ENCODE data around the gene TMEM151B.
A peak's percentile ranks its signal among the peaks of the same experiment; 100 is the strongest.

TMEM151B gene

GRCh38 chr6:44257025-44257752 lies 13.1 kb upstream of the TMEM151B start, which contains the start of gene SLC35B2:
TSS of gene SLC35B2 (minus strand) at chr6:44257528. CDS start at chr6:44257410, 118 bp downstream.
- no peak for DNase-seq (ENCODE audit: low read depth, low spot score)
- Histone ChIP-seq H3K4me3 (peak within 1 kb of the TSS; percentile 92), H3K9ac (ENCODE audit: insufficient read length) (peak within 1 kb of the TSS; percentile 76), H3K36me3 (ENCODE audit: insufficient read depth, low read length) (peaks cover 31% of the 10 kb centered on the region), H3K9me3 (ENCODE audit: low read depth, low read length) (no peaks in the 10 kb centered on the region), H3K27ac (peak within 1 kb of the TSS; percentile 14)
- TF ChIP-seq POLR2AphosphoS5 (IDR thresholded peaks at IDR 0.05; ENCODE audit: borderline replicate concordance, low read depth, low read length), result peak; percentile 76
- TF ChIP-seq EZH2 (IDR thresholded peaks at IDR 0.05), result no peak
- TF ChIP-seq FOXP2 (optimal IDR thresholded peaks at IDR 0.05; ENCODE audit: control extremely low read depth, extremely low read length, insufficient read depth), result no peak

- H3K36me3 ChIP-seq (ENCODE audit: insufficient read depth, low read length), result peaks cover 24% of the 10 kb centered on the region
- DNase-seq (ENCODE audit: low read depth, low spot score), result no peak
- no peak for TF ChIP-seq EZH2 (IDR thresholded peaks at IDR 0.05)
- no peak for TF ChIP-seq POLR2AphosphoS5 (IDR thresholded peaks at IDR 0.05; ENCODE audit: borderline replicate concordance, low read depth, low read length)
- TF ChIP-seq FOXP2 (optimal IDR thresholded peaks at IDR 0.05; ENCODE audit: control extremely low read depth, extremely low read length, insufficient read depth), result no peak
- peak overlapping the region; percentile 92 for H3K4me3 ChIP-seq
- peak overlapping the region; percentile 76 for H3K9ac ChIP-seq (ENCODE audit: insufficient read length)
- H3K9me3 ChIP-seq (ENCODE audit: low read depth, low read length), result no peaks in the 10 kb centered on the region
- H3K27ac ChIP-seq, result no peak overlapping the region
These were observed 12.4 kb upstream of the TMEM151B start for GRCh38 chr6:44257753-44258324.

- TF ChIP-seq FOXP2 (optimal IDR thresholded peaks at IDR 0.05; ENCODE audit: control extremely low read depth, extremely low read length, insufficient read depth) (no peak), POLR2AphosphoS5 (IDR thresholded peaks at IDR 0.05; ENCODE audit: borderline replicate concordance, low read depth, low read length) (no peak), EZH2 (IDR thresholded peaks at IDR 0.05) (no peak)
- Histone ChIP-seq H3K9ac (ENCODE audit: insufficient read length) (no peak overlapping the region), H3K27ac (no peak overlapping the region), H3K9me3 (ENCODE audit: low read depth, low read length) (no peaks in the 10 kb centered on the region), H3K4me3 (no peak overlapping the region), H3K36me3 (ENCODE audit: insufficient read depth, low read length) (peaks cover 19% of the 10 kb centered on the region)
- no peak for DNase-seq (ENCODE audit: low read depth, low spot score)
These were observed 11.9 kb upstream of the TMEM151B start for GRCh38 chr6:44258325-44258863.

GRCh38 chr6:44258921-44259320 lies 11.3 kb upstream of the TMEM151B start:
- H3K9ac ChIP-seq (ENCODE audit: insufficient read length), result no peak overlapping the region

GRCh38 chr6:44260011-44260410 lies 10.2 kb upstream of the TMEM151B start:
- H3K9ac ChIP-seq (ENCODE audit: insufficient read length), result no peak overlapping the region
- H3K36me3 ChIP-seq (ENCODE audit: insufficient read depth, low read length), result peaks cover 3% of the 10 kb centered on the region
- TF ChIP-seq POLR2AphosphoS5 (IDR thresholded peaks at IDR 0.05; ENCODE audit: borderline replicate concordance, low read depth, low read length), result no peak
- TF ChIP-seq FOXP2 (optimal IDR thresholded peaks at IDR 0.05; ENCODE audit: control extremely low read depth, extremely low read length, insufficient read depth), result no peak
- no peak for TF ChIP-seq EZH2 (IDR thresholded peaks at IDR 0.05)
- H3K4me3 ChIP-seq, result no peak overlapping the region
- DNase-seq (ENCODE audit: low read depth, low spot score), result no peak
- no peak overlapping the region for H3K27ac ChIP-seq
- H3K9me3 ChIP-seq (ENCODE audit: low read depth, low read length), result no peaks in the 10 kb centered on the region

More at GRCh38 chr6:44258921-44259320, 11.3 kb upstream of the TMEM151B start:
- Histone ChIP-seq H3K9me3 (ENCODE audit: low read depth, low read length) (no peaks in the 10 kb centered on the region), H3K36me3 (ENCODE audit: insufficient read depth, low read length) (peaks cover 14% of the 10 kb centered on the region), H3K4me3 (no peak overlapping the region), H3K27ac (no peak overlapping the region)
- DNase-seq (ENCODE audit: low read depth, low spot score), result no peak
- TF ChIP-seq POLR2AphosphoS5 (IDR thresholded peaks at IDR 0.05; ENCODE audit: borderline replicate concordance, low read depth, low read length) (no peak), FOXP2 (optimal IDR thresholded peaks at IDR 0.05; ENCODE audit: control extremely low read depth, extremely low read length, insufficient read depth) (no peak), EZH2 (IDR thresholded peaks at IDR 0.05) (no peak)

GRCh38 chr6:44260451-44261297 lies 9.6 kb upstream of the TMEM151B start:
- no peak overlapping the region for H3K9ac ChIP-seq (ENCODE audit: insufficient read length)

GRCh38 chr6:44261581-44261980 lies 8.7 kb upstream of the TMEM151B start:
- DNase-seq (ENCODE audit: low read depth, low spot score), result no peak
- TF ChIP-seq EZH2 (IDR thresholded peaks at IDR 0.05) (no peak), FOXP2 (optimal IDR thresholded peaks at IDR 0.05; ENCODE audit: control extremely low read depth, extremely low read length, insufficient read depth) (no peak), POLR2AphosphoS5 (IDR thresholded peaks at IDR 0.05; ENCODE audit: borderline replicate concordance, low read depth, low read length) (no peak)
- Histone ChIP-seq H3K9me3 (ENCODE audit: low read depth, low read length) (no peaks in the 10 kb centered on the region), H3K4me3 (no peak overlapping the region), H3K27ac (no peak overlapping the region), H3K9ac (ENCODE audit: insufficient read length) (no peak overlapping the region), H3K36me3 (ENCODE audit: insufficient read depth, low read length) (no peaks in the 10 kb centered on the region)

More at GRCh38 chr6:44260451-44261297, 9.6 kb upstream of the TMEM151B start:
- Histone ChIP-seq H3K9me3 (ENCODE audit: low read depth, low read length) (no peaks in the 10 kb centered on the region), H3K36me3 (ENCODE audit: insufficient read depth, low read length) (no peaks in the 10 kb centered on the region), H3K27ac (no peak overlapping the region), H3K4me3 (no peak overlapping the region)
- DNase-seq (ENCODE audit: low read depth, low spot score), result no peak
- TF ChIP-seq FOXP2 (optimal IDR thresholded peaks at IDR 0.05; ENCODE audit: control extremely low read depth, extremely low read length, insufficient read depth) (no peak), POLR2AphosphoS5 (IDR thresholded peaks at IDR 0.05; ENCODE audit: borderline replicate concordance, low read depth, low read length) (no peak), EZH2 (IDR thresholded peaks at IDR 0.05) (no peak)

All from SK-N-MC (cell line).